Central memory CD8-positive, alpha-beta T cell (primary cell): ENCODE measurements around the gene RAB7A.
A peak's percentile ranks its signal among the peaks of the same experiment; 100 is the strongest.
"Not testable (repeated sequence)": the region's sequence is repeated elsewhere in the genome, so short reads cannot be mapped to it uniquely, and the experiment has no call there.

ENCODE experiments used
- ATAC-seq: fragments of 150-1000 bp; cut with Tn5 transposase; replicated peaks from 2 replicates; pipeline ENCODE4 v1.10.0; 2022; ENCODE audit warnings: mild to moderate bottlenecking, moderate FRiP score, moderate number of reproducible peaks; ENCODE audit not compliant: poor library complexity, severe bottlenecking; ENCODE audit errors: extremely low read depth
- DNase-seq, 2 donors: peaks; one replicate each; pipeline ENCODE4 v3.0.0; 2021; ENCODE audit warnings: low spot score in 2 of 2
- H3K27ac Mint-ChIP-seq: one replicate; pipeline ENCODE4 v1.8.0; 2022; ENCODE audit warnings: low read depth, mild to moderate bottlenecking, moderate library complexity, mixed read lengths
- H3K27me3 Mint-ChIP-seq: one replicate; pipeline ENCODE4 v1.8.0; 2022; ENCODE audit warnings: mixed read lengths
- H3K36me3 Mint-ChIP-seq: one replicate; pipeline ENCODE4 v1.8.0; 2022; ENCODE audit warnings: mild to moderate bottlenecking, moderate library complexity, mixed read lengths; ENCODE audit not compliant: insufficient read depth
- H3K4me1 Mint-ChIP-seq: one replicate; pipeline ENCODE4 v1.8.0; 2022; ENCODE audit warnings: mixed read lengths
- H3K4me3 Mint-ChIP-seq: one replicate; pipeline ENCODE4 v1.8.0; 2022; ENCODE audit warnings: mild to moderate bottlenecking, moderate library complexity, mixed read lengths
- H3K9me3 Mint-ChIP-seq: one replicate; pipeline ENCODE4 v1.8.0; 2022; ENCODE audit warnings: mixed read lengths

RAB7A gene

DNA sequence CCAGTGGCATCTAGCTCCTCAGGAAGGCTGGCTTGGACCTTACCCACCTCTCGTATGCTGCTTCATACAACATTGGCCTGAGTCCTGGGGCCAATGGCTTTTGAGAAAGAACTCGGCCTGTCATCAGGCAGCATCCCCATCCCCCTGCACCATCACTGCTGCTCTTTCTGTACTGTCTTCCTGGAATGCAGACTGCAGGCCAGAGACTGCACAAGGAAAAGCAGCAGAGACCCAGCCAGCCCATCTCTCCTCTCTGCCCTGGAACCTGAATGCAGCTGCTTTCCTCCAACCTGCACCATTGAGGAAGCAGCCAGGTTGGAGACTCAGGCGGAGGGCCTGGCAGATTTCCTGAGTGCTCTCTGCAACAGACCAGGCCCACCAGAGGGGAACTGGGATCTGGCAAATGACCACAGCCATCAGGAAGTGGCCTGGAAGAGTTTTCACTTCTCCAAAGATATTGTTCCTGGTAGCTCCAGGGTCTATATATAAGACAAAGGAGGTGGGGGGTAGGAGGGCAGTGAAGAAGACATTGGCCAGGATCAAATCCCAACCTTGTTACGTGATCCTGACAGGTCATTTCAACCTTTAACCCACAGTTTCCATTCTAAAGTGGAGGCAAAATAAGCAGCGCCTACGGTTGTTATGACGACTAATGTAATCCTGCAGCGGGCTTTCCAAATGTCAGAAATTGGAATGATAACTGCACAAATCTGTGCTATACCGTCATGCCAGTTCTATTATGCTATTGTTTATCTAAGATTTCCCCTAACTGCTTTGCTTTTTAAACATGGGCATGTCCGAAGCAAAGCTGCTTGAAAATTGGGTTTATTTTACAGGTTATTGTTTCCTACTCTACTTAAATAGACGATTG, 24.4 kb upstream of the RAB7A start:
- H3K4me1 Mint-ChIP-seq: no peaks in the 10 kb centered on the region
- no peaks in the 10 kb centered on the region for H3K27me3 Mint-ChIP-seq
- ATAC-seq (no peak), DNase-seq (no peak)
- no peaks in the 10 kb centered on the region for H3K9me3 Mint-ChIP-seq
- H3K4me3 Mint-ChIP-seq: no peak overlapping the region
- H3K36me3 Mint-ChIP-seq: peaks cover 3% of the 10 kb centered on the region
- no peak overlapping the region for H3K27ac Mint-ChIP-seq

DNA sequence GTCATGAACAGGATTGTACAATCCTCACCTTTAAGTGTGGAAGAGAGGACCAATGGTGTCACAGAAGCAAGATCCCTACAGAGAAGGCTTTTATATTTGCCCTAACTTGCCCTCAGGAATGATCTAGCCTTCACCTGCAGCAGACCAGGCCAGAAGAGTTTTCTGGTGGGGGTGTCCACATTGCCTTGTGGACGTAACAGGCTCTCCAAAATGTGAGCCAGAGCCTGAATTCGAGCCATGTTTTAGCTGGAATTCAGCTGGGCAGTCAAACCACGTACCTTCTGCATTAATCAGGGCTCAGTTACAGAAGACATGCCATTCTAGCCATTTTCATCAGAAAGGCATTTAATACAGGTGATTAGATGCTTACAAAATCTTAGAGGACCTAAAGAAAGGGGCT, 23.6 kb upstream of the RAB7A start:
- no peak for DNase-seq
- Mint-ChIP-seq H3K4me3 (no peak overlapping the region), H3K9me3 (no peaks in the 10 kb centered on the region), H3K4me1 (no peaks in the 10 kb centered on the region), H3K36me3 (peaks cover 3% of the 10 kb centered on the region), H3K27ac (no peak overlapping the region), H3K27me3 (no peaks in the 10 kb centered on the region)
- no peak for ATAC-seq

DNA sequence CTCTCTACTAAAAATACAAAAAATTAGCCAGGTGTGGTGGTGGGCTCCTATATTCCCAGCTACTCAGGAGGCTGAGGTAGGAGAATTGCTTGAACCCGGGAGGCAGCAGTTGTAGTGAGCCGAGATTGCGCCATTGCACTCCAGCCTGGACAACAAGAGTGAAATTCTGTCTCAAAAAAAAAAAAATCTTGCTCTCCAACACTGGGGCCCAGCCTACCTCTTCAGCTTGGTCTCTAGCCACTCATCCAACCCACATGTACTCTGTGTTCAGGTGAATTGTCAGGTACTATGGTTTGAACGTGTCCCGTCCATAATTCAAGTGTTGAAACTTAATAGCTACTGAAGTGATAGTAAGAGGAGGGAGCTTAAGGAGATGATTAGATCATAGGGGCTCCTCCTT, 22.4 kb upstream of the RAB7A start:
- H3K4me3 Mint-ChIP-seq: no peak overlapping the region
- H3K36me3 Mint-ChIP-seq: peaks cover 3% of the 10 kb centered on the region
- no peaks in the 10 kb centered on the region for H3K4me1 Mint-ChIP-seq
- no peaks in the 10 kb centered on the region for H3K27me3 Mint-ChIP-seq
- no peaks in the 10 kb centered on the region for H3K9me3 Mint-ChIP-seq
- H3K27ac Mint-ChIP-seq: no peak overlapping the region
- DNase-seq (no peak), ATAC-seq (no peak)

DNA sequence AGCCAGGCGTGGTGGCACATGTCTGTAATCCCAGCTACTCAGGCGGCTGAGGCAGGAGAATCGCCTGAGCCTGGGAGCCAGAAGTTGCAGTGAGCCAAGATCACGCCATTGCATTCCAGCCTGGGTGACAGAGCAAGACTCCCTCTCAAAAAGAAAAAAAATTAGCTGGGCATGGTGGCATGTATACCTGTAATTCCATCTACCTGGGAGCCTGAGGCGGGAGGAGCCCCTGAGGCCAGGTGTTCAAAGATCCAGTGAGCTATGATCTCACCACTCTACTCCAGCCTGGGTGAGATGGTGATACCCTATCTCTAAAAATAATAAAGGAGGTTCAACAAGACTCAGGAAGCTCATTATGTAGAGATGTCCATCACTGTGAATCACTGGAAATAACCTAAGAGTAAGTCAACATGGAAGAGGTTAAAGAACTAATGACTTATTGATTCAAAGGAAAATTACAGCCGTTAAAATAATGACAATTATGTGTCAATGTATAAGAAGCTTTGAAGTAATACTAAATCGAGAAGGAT, 19.8 kb upstream of the RAB7A start:
- H3K9me3 Mint-ChIP-seq: no peaks in the 10 kb centered on the region
- H3K36me3 Mint-ChIP-seq: no peaks in the 10 kb centered on the region
- H3K4me1 Mint-ChIP-seq: no peaks in the 10 kb centered on the region
- H3K27me3 Mint-ChIP-seq: no peaks in the 10 kb centered on the region
- DNase-seq: no peak
- no peak for ATAC-seq
- no peak overlapping the region for H3K4me3 Mint-ChIP-seq
- no peak overlapping the region for H3K27ac Mint-ChIP-seq

DNA sequence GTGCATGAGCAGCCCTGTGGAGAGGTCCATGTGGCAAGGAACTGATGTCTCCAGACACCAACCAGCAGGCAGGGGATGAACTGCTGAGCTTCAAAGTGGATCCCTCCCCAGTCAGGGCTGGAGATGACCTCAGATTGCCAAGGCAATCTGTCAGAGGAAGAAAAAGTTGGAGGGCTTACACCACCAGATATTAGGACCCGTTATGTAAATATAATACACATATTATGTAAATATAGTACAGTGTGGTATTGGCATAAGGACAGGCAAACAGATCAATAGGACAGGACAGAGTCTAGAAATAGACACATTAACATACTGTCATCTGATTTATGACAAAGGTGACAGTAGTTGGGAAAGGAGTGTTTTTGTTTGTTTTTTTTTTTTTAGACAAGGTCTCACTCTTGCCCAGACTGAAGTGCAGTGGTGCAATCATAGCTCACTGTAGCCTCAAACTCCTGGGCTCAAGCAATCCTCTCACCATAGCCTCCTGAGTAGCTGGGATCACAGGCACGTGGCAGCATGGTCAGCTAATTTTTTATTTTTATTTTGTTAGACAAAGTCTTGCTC, 18.0 kb upstream of the RAB7A start:
- Mint-ChIP-seq H3K9me3 (no peaks in the 10 kb centered on the region), H3K27ac (no peak overlapping the region), H3K27me3 (no peaks in the 10 kb centered on the region), H3K36me3 (no peaks in the 10 kb centered on the region), H3K4me3 (no peak overlapping the region), H3K4me1 (no peaks in the 10 kb centered on the region)
- ATAC-seq (no peak), DNase-seq (no peak)

DNA sequence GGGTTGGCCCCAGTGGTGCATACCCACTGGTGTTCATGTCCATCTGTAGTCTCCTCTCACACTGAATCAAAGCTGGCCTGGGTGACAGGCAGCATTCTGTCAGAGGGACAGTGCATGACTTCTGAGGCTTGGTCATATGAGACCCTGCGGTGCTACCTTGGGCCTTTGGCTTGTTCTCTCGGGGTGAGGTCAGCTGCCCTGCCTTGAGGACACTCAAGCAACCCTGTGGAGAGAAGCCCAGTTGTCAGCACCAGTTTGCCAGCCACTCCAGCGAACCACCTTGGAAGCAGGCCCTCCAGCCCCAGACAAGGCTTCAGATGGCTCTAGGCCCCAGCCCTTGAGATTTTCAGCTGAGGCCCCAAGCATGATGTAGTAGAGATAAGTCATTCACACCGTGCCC, 16.9 kb upstream of the RAB7A start:
- Mint-ChIP-seq H3K4me1 (no peaks in the 10 kb centered on the region), H3K4me3 (no peak overlapping the region), H3K27ac (no peak overlapping the region), H3K36me3 (no peaks in the 10 kb centered on the region), H3K27me3 (no peaks in the 10 kb centered on the region), H3K9me3 (no peaks in the 10 kb centered on the region)
- ATAC-seq: no peak
- no peak for DNase-seq

DNA sequence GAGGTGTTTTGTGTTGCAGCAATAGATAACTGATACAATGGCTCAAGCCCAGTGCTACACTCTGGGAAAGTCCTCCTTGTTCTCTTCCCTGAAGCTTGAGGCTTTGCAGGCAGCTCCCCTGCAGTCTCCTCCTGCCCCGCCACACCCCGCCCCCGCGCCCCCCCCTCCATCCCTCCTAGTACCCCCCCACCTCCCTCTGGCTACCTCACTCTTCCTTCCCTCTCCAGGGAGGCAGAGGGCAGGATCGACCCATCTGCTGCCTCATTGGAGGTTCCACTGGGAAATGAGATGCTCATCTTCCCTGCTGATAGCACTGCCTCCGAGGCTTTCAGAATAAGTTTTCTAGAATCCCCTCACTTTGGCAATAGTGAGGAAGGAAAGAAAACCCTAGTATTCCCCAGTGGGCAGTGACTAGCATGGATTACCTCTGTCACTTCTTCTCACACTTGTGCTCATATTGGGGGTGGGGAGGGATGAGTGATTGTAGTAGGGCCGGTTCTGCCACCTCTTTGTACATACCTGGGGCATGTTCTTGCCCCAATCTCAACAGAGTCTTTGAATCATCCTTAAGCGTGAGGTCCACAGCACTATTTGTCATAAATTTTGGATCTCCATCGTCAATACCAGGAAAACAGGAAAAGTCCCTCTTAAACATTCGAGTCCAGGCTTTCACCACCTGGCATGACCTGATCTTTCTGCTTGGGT, 16.3 kb upstream of the RAB7A start:
- H3K9me3 Mint-ChIP-seq: no peaks in the 10 kb centered on the region
- no peak overlapping the region for H3K27ac Mint-ChIP-seq
- no peak overlapping the region for H3K4me3 Mint-ChIP-seq
- no peak for DNase-seq
- no peak for ATAC-seq
- H3K36me3 Mint-ChIP-seq: no peaks in the 10 kb centered on the region
- no peaks in the 10 kb centered on the region for H3K27me3 Mint-ChIP-seq
- H3K4me1 Mint-ChIP-seq: no peaks in the 10 kb centered on the region

DNA sequence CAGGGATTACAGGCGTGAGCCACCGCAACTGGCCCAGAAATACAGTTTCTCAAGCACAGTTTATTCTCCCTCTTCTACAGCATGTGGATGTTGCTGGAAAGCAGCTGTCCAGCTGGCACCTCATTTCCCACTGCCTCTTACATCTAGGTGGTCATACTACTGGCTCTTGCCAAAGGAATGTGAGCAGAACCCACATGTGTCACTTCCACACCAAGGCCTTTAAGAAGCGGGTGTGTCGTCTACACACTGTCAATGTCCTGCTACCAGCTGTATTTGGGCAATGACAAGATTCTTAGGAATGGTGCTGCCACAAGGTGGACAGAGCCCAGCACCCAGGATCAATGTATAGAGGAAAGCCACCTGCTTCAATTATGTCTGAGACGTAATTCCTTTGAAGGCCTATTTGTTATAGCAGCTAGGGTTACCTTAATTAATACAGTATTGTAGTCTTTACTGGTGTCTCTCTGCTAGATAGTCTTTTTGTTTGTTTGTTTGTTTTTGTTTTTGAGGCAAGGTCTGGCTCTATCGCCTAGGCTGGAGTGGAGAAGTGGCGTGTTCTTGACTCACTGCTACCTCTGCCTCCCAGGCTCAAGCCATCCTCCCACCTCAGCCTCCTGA, 15.1 kb upstream of the RAB7A start:
- ATAC-seq: no peak
- H3K36me3 Mint-ChIP-seq: no peaks in the 10 kb centered on the region
- no peak overlapping the region for H3K27ac Mint-ChIP-seq
- no peaks in the 10 kb centered on the region for H3K27me3 Mint-ChIP-seq
- H3K4me3 Mint-ChIP-seq: no peak overlapping the region
- peaks cover 7% of the 10 kb centered on the region for H3K4me1 Mint-ChIP-seq
- DNase-seq: no peak
- no peaks in the 10 kb centered on the region for H3K9me3 Mint-ChIP-seq

DNA sequence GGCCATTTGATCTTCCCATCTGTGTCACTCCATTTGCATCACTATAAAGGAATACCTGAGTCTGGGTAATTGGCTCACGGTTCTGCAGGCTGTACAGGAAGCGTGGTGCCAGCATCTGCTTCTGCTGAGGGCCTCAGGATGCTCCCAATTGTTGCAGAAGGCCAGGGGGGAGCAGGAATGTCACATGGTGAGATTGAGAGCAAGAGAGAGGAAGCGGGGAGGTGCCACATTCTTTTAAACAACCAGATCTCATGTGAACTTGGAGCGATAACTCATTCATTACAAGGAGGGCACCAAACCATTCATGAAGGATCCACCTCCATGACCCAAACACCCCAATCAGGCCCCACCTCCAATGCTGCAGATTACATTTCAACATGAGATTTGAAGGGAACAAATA, 13.1 kb upstream of the RAB7A start:
- H3K4me3 Mint-ChIP-seq: no peak overlapping the region
- no peak for ATAC-seq

DNA sequence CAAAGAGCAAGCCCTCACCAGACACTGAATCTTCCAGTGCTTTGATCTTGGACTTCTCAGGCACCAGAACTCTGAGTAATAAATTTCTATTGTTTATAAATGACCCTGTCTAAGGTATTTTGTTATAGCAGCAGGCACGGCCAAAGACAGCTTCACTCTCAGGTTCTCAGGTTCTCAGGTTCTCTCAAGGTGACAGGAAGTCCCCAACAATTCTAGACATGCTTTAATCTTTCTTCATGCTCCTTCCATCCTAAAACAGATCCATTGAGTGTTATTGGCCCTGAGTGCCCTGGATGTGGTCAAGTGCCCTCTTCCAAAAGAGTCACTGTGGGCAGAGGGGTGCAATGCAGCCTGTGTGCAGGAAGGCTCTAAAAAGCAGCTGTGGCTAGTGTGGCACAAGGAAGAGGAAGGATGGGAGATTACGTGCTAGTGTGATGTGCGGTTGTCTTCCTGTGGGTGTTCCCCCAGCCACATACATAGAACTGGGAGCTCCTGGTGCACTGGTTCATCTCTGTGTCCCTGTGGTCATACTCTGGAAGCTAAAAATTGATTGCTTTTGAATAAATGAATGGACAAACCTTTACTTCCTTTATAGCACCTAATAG, 11.0 kb upstream of the RAB7A start:
- H3K36me3 Mint-ChIP-seq: no peaks in the 10 kb centered on the region
- peaks cover 7% of the 10 kb centered on the region for H3K4me1 Mint-ChIP-seq
- no peak overlapping the region for H3K4me3 Mint-ChIP-seq
- DNase-seq (peak in 1 of 2 donors; percentile 15), ATAC-seq (peak; percentile 87)
- no peaks in the 10 kb centered on the region for H3K27me3 Mint-ChIP-seq
- H3K9me3 Mint-ChIP-seq: no peaks in the 10 kb centered on the region
- peak overlapping the region; percentile 14 for H3K27ac Mint-ChIP-seq

More for the DNA sequence above, 13.1 kb upstream of the RAB7A start:
- Mint-ChIP-seq H3K36me3 (no peaks in the 10 kb centered on the region), H3K9me3 (no peaks in the 10 kb centered on the region), H3K4me1 (peaks cover 7% of the 10 kb centered on the region), H3K27me3 (no peaks in the 10 kb centered on the region), H3K27ac (no peak overlapping the region)
- no peak for DNase-seq

DNA sequence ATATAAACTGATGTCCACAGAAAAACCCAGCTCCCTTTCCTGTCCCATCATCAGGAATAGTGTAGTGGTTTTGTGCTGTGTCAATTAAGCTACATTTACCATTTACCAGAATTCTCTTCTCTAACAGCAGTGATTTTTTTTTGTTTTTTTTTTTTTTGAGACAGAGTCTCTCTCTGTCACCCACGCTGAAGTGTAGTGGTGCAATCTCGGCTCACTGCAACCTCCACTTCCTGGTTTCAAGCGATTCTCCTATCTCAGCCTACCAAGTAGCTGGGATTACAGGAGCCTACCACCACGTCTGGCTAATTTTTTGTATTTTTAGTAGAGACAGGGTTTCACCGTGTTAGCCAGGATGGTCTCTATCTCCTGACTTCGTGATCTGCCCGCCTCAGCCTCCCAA, 7.1 kb upstream of the RAB7A start:
- not testable (repeated sequence) for H3K36me3 Mint-ChIP-seq, ATAC-seq, H3K4me1 Mint-ChIP-seq, H3K4me3 Mint-ChIP-seq, DNase-seq, H3K27ac Mint-ChIP-seq, H3K9me3 Mint-ChIP-seq
- peaks cover 15% of the 10 kb centered on the region for H3K27me3 Mint-ChIP-seq

DNA sequence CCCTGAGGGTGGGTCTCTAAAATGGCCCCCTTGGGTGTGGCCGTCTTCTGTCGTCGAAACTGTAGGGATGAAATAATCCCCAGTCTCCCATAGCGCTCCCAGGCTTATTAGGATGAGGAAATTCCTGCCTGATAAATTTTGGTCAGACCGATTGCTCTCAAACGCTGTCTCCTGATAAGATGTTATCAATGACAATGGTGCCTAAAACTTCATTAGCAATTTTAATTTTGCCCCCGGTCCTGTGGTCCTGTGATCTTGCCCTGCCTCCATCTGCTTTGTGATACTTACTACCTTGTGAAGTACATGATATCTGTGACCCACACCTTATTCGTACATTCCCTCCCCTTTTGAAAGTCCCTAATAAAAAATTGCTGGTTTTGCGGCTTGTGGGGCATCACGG, 5.1 kb upstream of the RAB7A start:
- H3K9me3 Mint-ChIP-seq: no peaks in the 10 kb centered on the region
- no peak overlapping the region for H3K27ac Mint-ChIP-seq
- peaks cover 14% of the 10 kb centered on the region for H3K4me1 Mint-ChIP-seq
- ATAC-seq (no peak), DNase-seq (no peak)
- H3K36me3 Mint-ChIP-seq: peaks cover 1% of the 10 kb centered on the region
- H3K4me3 Mint-ChIP-seq: no peak overlapping the region
- peaks cover 15% of the 10 kb centered on the region for H3K27me3 Mint-ChIP-seq
